IMR-90 (cell line): ENCODE measurements around the gene CARD8. TPM values are rescaled to one million over a fixed set of nuclear protein-coding genes. Genes with fewer than 3 reads are reported as not detected.

ENCODE experiments used
- ATAC-seq: fragments of 200-7000 bp; cut with Tn5 transposase; 2 replicates; pipeline ENCODE4 v1.9.1; 2020; ENCODE audit warnings: low read depth, mild to moderate bottlenecking, moderate library complexity
- BruUV-seq: library from RNA; stranded (reverse); fragments of 400-500 nt; replicated peaks from 2 replicates; lab custom pipeline; 2021; lab: Mats Ljungman, UMichigan
- CTCF ChIA-PET: fragments of 300-600 bp; formaldehyde crosslinking; extraction: SDS; loops from one replicate; lab custom pipeline; 2021; ENCODE audit warnings: antibody characterized with exemption; lab: Yijun Ruan, JAX
- POLR2A ChIA-PET: fragments of 300-600 bp; sonication (Branson Sonifier 250); formaldehyde crosslinking; loops from one replicate; lab custom pipeline; 2022; ENCODE audit warnings: antibody characterized with exemption; ENCODE audit not compliant: unreplicated experiment; lab: Charles Lee
- DNase-seq: peaks from one replicate; pipeline ENCODE4 v3.0.0; 2013
- H2AFZ ChIP-seq: replicated peaks from 2 replicates; pipeline ENCODE3; 2013; ENCODE audit warnings: low read length, mild to moderate bottlenecking; ENCODE audit not compliant: poor library complexity
- H2AK5ac ChIP-seq: 2 replicates; pipeline ENCODE4 v1.6.1; 2013; ENCODE audit warnings: low read depth, low read length, inconsistent platforms
- H2AK9ac ChIP-seq: replicated peaks from 2 replicates; pipeline ENCODE3; 2013; ENCODE audit warnings: mild to moderate bottlenecking, low read depth, low read length, moderate library complexity; ENCODE audit not compliant: poor library complexity
- H2BK120ac ChIP-seq: 2 replicates; pipeline ENCODE4 v1.6.1; 2013; ENCODE audit warnings: low read depth, low read length, inconsistent platforms
- H2BK15ac ChIP-seq: 3 replicates; pipeline ENCODE4 v1.6.1; 2013; ENCODE audit warnings: low read depth, low read length, inconsistent platforms
- H2BK20ac ChIP-seq: 2 replicates; pipeline ENCODE4 v1.6.1; 2013; ENCODE audit warnings: low read depth, mild to moderate bottlenecking, inconsistent platforms, low read length, moderate library complexity
- H2BK5ac ChIP-seq: 2 replicates; pipeline ENCODE4 v1.6.1; 2013; ENCODE audit warnings: mild to moderate bottlenecking, low read depth, low read length, inconsistent platforms; ENCODE audit not compliant: poor library complexity, severe bottlenecking
- H3K14ac ChIP-seq: replicated peaks from 2 replicates; pipeline ENCODE4 v1.6.1; 2013; ENCODE audit warnings: low read depth, low read length, inconsistent platforms
- H3K18ac ChIP-seq: 2 replicates; pipeline ENCODE4 v1.6.1; 2013; ENCODE audit warnings: low read depth, low read length, control low read depth
- H3K23ac ChIP-seq: 2 replicates; pipeline ENCODE4 v1.6.1; 2013; ENCODE audit warnings: low read depth, low read length, inconsistent platforms
- H3K27ac ChIP-seq: 2 replicates; pipeline ENCODE4 v1.5.1; 2013; ENCODE audit warnings: mild to moderate bottlenecking, control low read depth, low read length; ENCODE audit not compliant: insufficient read depth
- H3K27me3 ChIP-seq: 2 replicates; pipeline ENCODE4 v1.6.1; 2013; ENCODE audit warnings: low read length; ENCODE audit not compliant: control insufficient read depth, insufficient read depth
- H3K36me3 ChIP-seq: 2 replicates; pipeline ENCODE4 v1.6.1; 2013; ENCODE audit warnings: low read length, mixed read lengths; ENCODE audit not compliant: control insufficient read depth, insufficient read depth
- H3K4ac ChIP-seq: 2 replicates; pipeline ENCODE4 v1.6.1; 2013; ENCODE audit warnings: low read depth, low read length, inconsistent platforms
- H3K4me1 ChIP-seq: 2 replicates; pipeline ENCODE4 v1.6.1; 2013; ENCODE audit warnings: low read length, mixed read lengths; ENCODE audit not compliant: control insufficient read depth, insufficient read depth
- H3K4me2 ChIP-seq: 2 replicates; pipeline ENCODE4 v1.6.1; 2013; ENCODE audit warnings: low read depth, mild to moderate bottlenecking, control low read depth, low read length, moderate library complexity
- H3K4me3 ChIP-seq: 2 replicates; pipeline ENCODE4 v1.5.1; 2013; ENCODE audit warnings: low read depth, mild to moderate bottlenecking, control low read depth, low read length, moderate library complexity; ENCODE audit not compliant: insufficient read depth
- H3K56ac ChIP-seq: 2 replicates; pipeline ENCODE4 v1.6.1; 2013; ENCODE audit warnings: low read length, inconsistent platforms; ENCODE audit not compliant: insufficient read depth; ENCODE audit errors: extremely low read depth
- H3K79me1 ChIP-seq, 2 experiments: 2 replicates each; pipeline ENCODE4 v1.6.1; 2013; ENCODE audit warnings: low read length in 2 of 2, inconsistent platforms in 1 of 2, low read depth in 1 of 2
- H3K9ac ChIP-seq: 2 replicates; pipeline ENCODE4 v1.6.1; 2013; ENCODE audit warnings: low read depth, low read length, control low read depth
- H3K9me1 ChIP-seq: 2 replicates; pipeline ENCODE4 v1.6.1; 2013; ENCODE audit warnings: low read length, inconsistent platforms; ENCODE audit not compliant: insufficient read depth
- H3K9me3 ChIP-seq: 2 replicates; pipeline ENCODE4 v1.6.1; 2013; ENCODE audit warnings: low read length; ENCODE audit not compliant: control insufficient read depth, insufficient read depth
- H4K20me1 ChIP-seq: 2 replicates; pipeline ENCODE4 v1.6.1; 2013; ENCODE audit warnings: low read length, inconsistent platforms; ENCODE audit not compliant: insufficient read depth
- H4K5ac ChIP-seq: 2 replicates; pipeline ENCODE4 v1.6.1; 2013; ENCODE audit warnings: mild to moderate bottlenecking, low read depth, low read length, control low read depth
- H4K8ac ChIP-seq, 2 experiments: 2 replicates each; pipeline ENCODE4 v1.6.1; 2013; ENCODE audit warnings: low read depth in 2 of 2, low read length in 2 of 2, control low read depth in 1 of 2, inconsistent platforms in 1 of 2
- H4K91ac ChIP-seq: 2 replicates; pipeline ENCODE4 v1.6.1; 2013; ENCODE audit warnings: low read depth, low read length, inconsistent platforms; ENCODE audit not compliant: insufficient read depth
- BHLHE40 ChIP-seq: fragments of 150-350 bp; IDR thresholded peaks from 2 replicates; pipeline ENCODE4 v1.6.1; 2016; ENCODE audit warnings: mild to moderate bottlenecking, low read depth, low read length
- CEBPB ChIP-seq: IDR thresholded peaks from 2 replicates; pipeline ENCODE4 v1.6.1; 2012; ENCODE audit warnings: low read depth, low read length, improper control_type of control experiment
- CHD1 ChIP-seq: IDR thresholded peaks from 2 replicates; pipeline ENCODE4 v1.6.1; 2012; ENCODE audit warnings: low read depth, low read length, improper control_type of control experiment
- CTCF ChIP-seq: conservative IDR thresholded peaks from 2 replicates; pipeline ENCODE4 v1.5.1; 2012; ENCODE audit warnings: mild to moderate bottlenecking, low read depth, low read length, improper control_type of control experiment
- ELK1 ChIP-seq: fragments of 150-350 bp; IDR thresholded peaks from 2 replicates; pipeline ENCODE4 v1.6.1; 2016; ENCODE audit warnings: low read depth, mild to moderate bottlenecking, low read length, moderate library complexity, borderline replicate concordance
- FOS ChIP-seq: fragments of 150-350 bp; IDR thresholded peaks from 2 replicates; pipeline ENCODE4 v1.6.1; 2016; ENCODE audit warnings: low read depth, low read length
- MAFK ChIP-seq: IDR thresholded peaks from 2 replicates; pipeline ENCODE4 v1.6.1; 2012; ENCODE audit warnings: low read depth, low read length, improper control_type of control experiment
- MAZ ChIP-seq: IDR thresholded peaks from 2 replicates; pipeline ENCODE4 v1.6.1; 2012; ENCODE audit warnings: low read depth, mild to moderate bottlenecking, low read length, improper control_type of control experiment, moderate library complexity, borderline replicate concordance
- MXI1 ChIP-seq: IDR thresholded peaks from 2 replicates; pipeline ENCODE4 v1.6.1; 2012; ENCODE audit warnings: low read depth, mild to moderate bottlenecking, low read length, moderate library complexity, borderline replicate concordance
- NFE2L2 ChIP-seq: fragments of 150-350 bp; IDR thresholded peaks from 2 replicates; pipeline ENCODE4 v1.6.1; 2016; ENCODE audit warnings: low read depth, mild to moderate bottlenecking, low read length
- POLR2A ChIP-seq: IDR thresholded peaks from 2 replicates; pipeline ENCODE4 v1.6.1; 2012; ENCODE audit warnings: mild to moderate bottlenecking, low read depth, low read length
- RAD21 ChIP-seq: IDR thresholded peaks from 2 replicates; pipeline ENCODE4 v1.6.1; 2012; ENCODE audit warnings: low read length, improper control_type of control experiment
- RCOR1 ChIP-seq: IDR thresholded peaks from 2 replicates; pipeline ENCODE4 v1.6.1; 2012; ENCODE audit warnings: mild to moderate bottlenecking, low read length, improper control_type of control experiment; ENCODE audit not compliant: insufficient replicate concordance
- RFX5 ChIP-seq: IDR thresholded peaks from 2 replicates; pipeline ENCODE4 v1.8.0; 2012; ENCODE audit warnings: low read depth, mild to moderate bottlenecking, low read length, moderate library complexity
- SMC3 ChIP-seq: fragments of 150-350 bp; IDR thresholded peaks from 2 replicates; pipeline ENCODE4 v1.6.1; 2016; ENCODE audit warnings: low read depth, mild to moderate bottlenecking, antibody characterized with exemption, low read length, moderate library complexity
- WGBS, 2 experiments: methylation state at CpG; one replicate each; pipeline versions ENCODE4 v1.1.5 to v1.1.7; 2013; ENCODE audit warnings: missing lambda C conversion rate in 2 of 2; ENCODE audit not compliant: insufficient read length in 1 of 2; ENCODE audit errors: extremely low coverage in 2 of 2; 5-methylcytosine and 5-hydroxymethylcytosine counted together
- dilution Hi-C: fragments of 300-500 bp; cut with HindIII; formaldehyde crosslinking; loops from one replicate; pipeline ENCODE4 v1.14.3; 2018; ENCODE audit warnings: low sequenced_read_pairs; ENCODE audit not compliant: unreplicated experiment
- in situ Hi-C: fragments of 300-500 bp; cut with MboI; formaldehyde crosslinking; loops from 3 replicates; pipeline ENCODE4 v1.14.3; 2019; ENCODE audit warnings: low sequenced_read_pairs, inconsistent platforms, mixed read lengths
- intact Hi-C: fragments of 100-400 bp; cut with micrococcal nuclease; formaldehyde crosslinking; loops from 2 replicates; pipeline ENCODE4 v1.10.0; 2022
- polyA plus RNA-seq, 3 experiments: library from polyadenylated mRNA; depleted of rRNA; stranded (reverse); fragments of >200 nt; gene quantifications; 2 replicates each; pipeline ENCODE4 v1.2.3, GENCODE V29; 2012; ENCODE audit warnings: low replicate concordance in 1 of 3
- total RNA-seq: library from RNA; depleted of rRNA; stranded (reverse); fragments of >200 nt; gene quantifications from 2 replicates; pipeline ENCODE4 v1.2.3, GENCODE V29; 2012
- TF ChIP-seq, protein P1 (sequence below): fragments of 150-350 bp; IDR thresholded peaks from 2 replicates; pipeline ENCODE4 v1.6.1; 2017; ENCODE audit warnings: mild to moderate bottlenecking, antibody characterized with exemption, low read length, low read depth

Gene CARD8
- total and polyA plus RNA-seq, 2 of the 4 experiments (the other 2 are of a cell fraction), result 11.3 to 15.5 TPM

- Histone ChIP-seq H3K4me3 (no peak overlapping the region), H2BK15ac (no peak overlapping the region), H2AFZ (no peak overlapping the region), H3K18ac (no peak overlapping the region), H3K9ac (no peak overlapping the region), H4K8ac (no peak overlapping the region), H4K5ac (no peak overlapping the region), H3K23ac (no peak overlapping the region), H4K91ac (no peak overlapping the region), H3K4me1 (no peaks in the 10 kb centered on the region), H3K36me3 (peaks cover 16% of the 10 kb centered on the region), H4K20me1 (no peaks in the 10 kb centered on the region; the same call in none of the 2 replicates), H3K27me3 (no peaks in the 10 kb centered on the region), H3K79me1 (peaks cover 3 to 5% of the 10 kb centered on the region in 2 experiments; a peak in 3 of 4 replicates), H3K9me1 (no peaks in the 10 kb centered on the region), H2AK9ac (no peak overlapping the region), H3K56ac (no peak overlapping the region), H2BK5ac (no peak overlapping the region), H3K27ac (no peak overlapping the region), H2BK120ac (no peak overlapping the region), H2BK20ac (no peak overlapping the region), H3K9me3 (peaks cover 5% of the 10 kb centered on the region), H2AK5ac (no peak overlapping the region), H3K14ac (no peak overlapping the region), H3K4me2 (no peak overlapping the region), H3K4ac (no peak overlapping the region)
- TF ChIP-seq, protein P1, sequence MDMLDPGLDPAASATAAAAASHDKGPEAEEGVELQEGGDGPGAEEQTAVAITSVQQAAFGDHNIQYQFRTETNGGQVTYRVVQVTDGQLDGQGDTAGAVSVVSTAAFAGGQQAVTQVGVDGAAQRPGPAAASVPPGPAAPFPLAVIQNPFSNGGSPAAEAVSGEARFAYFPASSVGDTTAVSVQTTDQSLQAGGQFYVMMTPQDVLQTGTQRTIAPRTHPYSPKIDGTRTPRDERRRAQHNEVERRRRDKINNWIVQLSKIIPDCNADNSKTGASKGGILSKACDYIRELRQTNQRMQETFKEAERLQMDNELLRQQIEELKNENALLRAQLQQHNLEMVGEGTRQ, result no peak
- TF ChIP-seq RCOR1, result no peak
- TF ChIP-seq MAZ, result no peak
- TF ChIP-seq BHLHE40, result no peak
- no peak for TF ChIP-seq MXI1
- no peak for TF ChIP-seq MAFK
- no peak for TF ChIP-seq SMC3
- TF ChIP-seq ELK1, result no peak
- TF ChIP-seq POLR2A, result no peak
- TF ChIP-seq RAD21, result no peak
- no peak for TF ChIP-seq RFX5
- TF ChIP-seq NFE2L2, result no peak
- TF ChIP-seq CHD1, result no peak
- no peak for TF ChIP-seq CTCF
- TF ChIP-seq CEBPB, result no peak
- no peak for TF ChIP-seq FOS
- in situ Hi-C loops (no loop called here), intact Hi-C loops (no loop called here), dilution Hi-C loops (no loop called here)
- ChIA-PET POLR2A (no interaction called here), CTCF (interaction anchor here (0.6 kb wide), 1 partner anchor 77 kb away, joined by 3 read pairs; no protein-coding TSS in a partner anchor)
- no peak for ATAC-seq
- WGBS, 2 experiments, result no CpG with 5 or more reads among the region's 5 CpGs
- no TSS peak for BruUV-seq
- no peak for DNase-seq
Measured at GRCh38 chr19:48181505-48181904, 74.2 kb downstream of the CARD8 start.
